Calu3 (cell line): ENCODE data around the gene TSHZ2. TPM values are rescaled to one million over a fixed set of nuclear protein-coding genes. Genes with fewer than 3 reads are reported as not detected.

Experiments
- BruUV-seq: library from RNA; stranded (reverse); fragments of 400-500 nt; replicated peaks from 2 replicates; lab custom pipeline; 2021; lab: Mats Ljungman, UMichigan
- CTCF ChIA-PET: fragments of 300-600 bp; sonication (Branson Sonifier 250); formaldehyde crosslinking; loops from one replicate; lab custom pipeline; 2022; ENCODE audit warnings: antibody characterized with exemption; lab: Charles Lee
- DNase-seq: peaks from one replicate; pipeline ENCODE4 v3.0.0; 2022
- H3K27ac Mint-ChIP-seq: one replicate; pipeline ENCODE4 v1.8.0; 2022; ENCODE audit warnings: mixed read lengths; ENCODE audit not compliant: unreplicated experiment
- H3K27me3 Mint-ChIP-seq: one replicate; pipeline ENCODE4 v1.8.0; 2022; ENCODE audit warnings: mixed read lengths; ENCODE audit not compliant: unreplicated experiment
- H3K36me3 Mint-ChIP-seq: one replicate; pipeline ENCODE4 v1.8.0; 2022; ENCODE audit warnings: mild to moderate bottlenecking, moderate library complexity, mixed read lengths; ENCODE audit not compliant: insufficient read depth, unreplicated experiment
- H3K4me1 Mint-ChIP-seq: one replicate; pipeline ENCODE4 v1.8.0; 2022; ENCODE audit warnings: mild to moderate bottlenecking, low read depth, mixed read lengths; ENCODE audit not compliant: unreplicated experiment
- H3K4me3 Mint-ChIP-seq: one replicate; pipeline ENCODE4 v1.8.0; 2022; ENCODE audit warnings: mild to moderate bottlenecking, low read depth, moderate library complexity, mixed read lengths; ENCODE audit not compliant: unreplicated experiment
- H3K9me3 Mint-ChIP-seq: one replicate; pipeline ENCODE4 v1.8.0; 2022; ENCODE audit warnings: low read depth, mixed read lengths; ENCODE audit not compliant: unreplicated experiment
- CTCF ChIP-seq: fragments of 200-600 bp; IDR thresholded peaks from one replicate; pipeline ENCODE4 v1.8.0; 2022; ENCODE audit warnings: antibody characterized with exemption; ENCODE audit not compliant: unreplicated experiment
- intact Hi-C: fragments of 100-400 bp; cut with micrococcal nuclease; formaldehyde crosslinking; loops from one replicate; pipeline ENCODE4 v1.10.0; 2022; ENCODE audit not compliant: unreplicated experiment
- total RNA-seq: library from RNA; stranded (reverse); gene quantifications from 2 replicates; pipeline ENCODE4 v1.2.3, GENCODE V29; 2022

TSHZ2 gene
- total RNA-seq, 1 experiment from 2014 or later, result not detected

GRCh38 chr20:53033176-53033575, 61.0 kb downstream of the TSHZ2 start:
- no peak for TF ChIP-seq CTCF
- no peak overlapping the region for H3K4me3 Mint-ChIP-seq
- no peaks in the 10 kb centered on the region for H3K9me3 Mint-ChIP-seq
- H3K27ac Mint-ChIP-seq, result no peak overlapping the region
- peaks cover 9% of the 10 kb centered on the region for H3K27me3 Mint-ChIP-seq
- H3K36me3 Mint-ChIP-seq, result no peaks in the 10 kb centered on the region
- intact Hi-C loops, result no loop called here
- BruUV-seq, result no TSS peak
- no peaks in the 10 kb centered on the region for H3K4me1 Mint-ChIP-seq
- CTCF ChIA-PET, result no interaction called here
- DNase-seq, result no peak

- H3K9me3 Mint-ChIP-seq, result no peaks in the 10 kb centered on the region
These were observed 62.7 kb downstream of the TSHZ2 start for GRCh38 chr20:53034899-53035298.

GRCh38 chr20:53036992-53037391, 64.8 kb downstream of the TSHZ2 start:
- DNase-seq, result no peak
- H3K4me3 Mint-ChIP-seq, result no peak overlapping the region
- H3K36me3 Mint-ChIP-seq, result peaks cover 4% of the 10 kb centered on the region
- H3K4me1 Mint-ChIP-seq, result no peaks in the 10 kb centered on the region
- no peaks in the 10 kb centered on the region for H3K9me3 Mint-ChIP-seq
- H3K27ac Mint-ChIP-seq, result no peak overlapping the region
- TF ChIP-seq CTCF, result no peak
- H3K27me3 Mint-ChIP-seq, result no peaks in the 10 kb centered on the region
- CTCF ChIA-PET, result interaction anchor here (0.8 kb wide), 1 partner anchor 44 kb away, joined by 3 read pairs; no protein-coding TSS in a partner anchor
- intact Hi-C loops, result no loop called here
- no TSS peak for BruUV-seq

More at GRCh38 chr20:53034899-53035298, 62.7 kb downstream of the TSHZ2 start:
- CTCF ChIA-PET, result no interaction called here
- H3K36me3 Mint-ChIP-seq, result no peaks in the 10 kb centered on the region
- H3K27me3 Mint-ChIP-seq, result no peaks in the 10 kb centered on the region
- BruUV-seq, result no TSS peak
- no peaks in the 10 kb centered on the region for H3K4me1 Mint-ChIP-seq
- TF ChIP-seq CTCF, result no peak
- DNase-seq, result no peak
- intact Hi-C loops, result no loop called here
- H3K27ac Mint-ChIP-seq, result no peak overlapping the region
- no peak overlapping the region for H3K4me3 Mint-ChIP-seq

GRCh38 chr20:53037621-53038020, 65.5 kb downstream of the TSHZ2 start:
- intact Hi-C loops, result no loop called here
- peaks cover 4% of the 10 kb centered on the region for H3K36me3 Mint-ChIP-seq
- H3K4me1 Mint-ChIP-seq, result no peaks in the 10 kb centered on the region
- no TSS peak for BruUV-seq
- no peak overlapping the region for H3K27ac Mint-ChIP-seq
- no peaks in the 10 kb centered on the region for H3K27me3 Mint-ChIP-seq
- H3K4me3 Mint-ChIP-seq, result no peak overlapping the region
- no peak for TF ChIP-seq CTCF
- H3K9me3 Mint-ChIP-seq, result no peaks in the 10 kb centered on the region
- CTCF ChIA-PET, result interaction anchor here (0.8 kb wide), 1 partner anchor 44 kb away, joined by 3 read pairs; no protein-coding TSS in a partner anchor
- no peak for DNase-seq
